K562 (cell line): ENCODE data around the gene DPAGT1. TPM values are rescaled to one million over a fixed set of nuclear protein-coding genes. Genes with fewer than 3 reads are reported as not detected.

Experiments
- BHLHE40 ChIP-seq: IDR thresholded peaks from 2 replicates; pipeline ENCODE4 v1.6.1; 2011; ENCODE audit warnings: low read length, improper control_type of control experiment
- HCFC1 ChIP-seq: IDR thresholded peaks from 2 replicates; pipeline ENCODE4 v1.6.1; 2012; ENCODE audit warnings: low read depth, low read length, improper control_type of control experiment
- HMGN3 ChIP-seq: IDR thresholded peaks from 2 replicates; pipeline ENCODE4 v1.6.1; 2011; ENCODE audit warnings: borderline replicate concordance, low read depth, mild to moderate bottlenecking, mixed read lengths, low read length; ENCODE audit not compliant: insufficient read length; ENCODE audit errors: extremely low read depth
- JUND ChIP-seq, 2 experiments: IDR thresholded peaks; 2 replicates in 1 of 2; 3 replicates in 1 of 2; pipeline ENCODE4 v1.6.1; 2011; ENCODE audit warnings: borderline replicate concordance in 2 of 2, low read depth in 2 of 2, low read length in 2 of 2, improper control_type of control experiment in 1 of 2, missing biosample characterization in 1 of 2, missing genetic modification characterization in 1 of 2, missing genetic modification reagents in 1 of 2
- KLF13 ChIP-seq: fragments of 450-650 bp; IDR thresholded peaks from 2 replicates; pipeline ENCODE4 v1.6.1; 2016; ENCODE audit warnings: missing genetic modification characterization, low read depth, mild to moderate bottlenecking, missing compliant biosample characterization, moderate library complexity, borderline replicate concordance
- NFE2 ChIP-seq: IDR thresholded peaks from 2 replicates; pipeline ENCODE4 v1.6.1; 2014; ENCODE audit warnings: antibody characterized with exemption, low read depth
- NFE2L1 ChIP-seq: fragments of 450-650 bp; IDR thresholded peaks from 2 replicates; pipeline ENCODE4 v1.6.1; 2016; ENCODE audit warnings: missing genetic modification characterization, low read depth, mild to moderate bottlenecking, missing compliant biosample characterization, moderate library complexity, borderline replicate concordance
- POLR3G ChIP-seq: IDR thresholded peaks from 2 replicates; pipeline ENCODE4 v1.6.1; 2011; ENCODE audit not compliant: insufficient read length, insufficient replicate concordance; ENCODE audit errors: extremely low read depth
- SRSF1 ChIP-seq: fragments of 200-400 bp; formaldehyde crosslinking; IDR thresholded peaks from 2 replicates; pipeline ENCODE4 v1.6.1; 2017; ENCODE audit warnings: mild to moderate bottlenecking, low read depth, low read length, moderate library complexity
- TAF9B ChIP-seq: fragments of 450-650 bp; IDR thresholded peaks from 2 replicates; pipeline ENCODE4 v1.6.1; 2018; ENCODE audit warnings: mild to moderate bottlenecking; ENCODE audit not compliant: partially characterized antibody
- TEAD1 ChIP-seq, 2 experiments: fragments of 450-650 bp in 1 of 2; sonication (generic) in 1 of 2; formaldehyde crosslinking; IDR thresholded peaks; 2 replicates each; pipeline versions ENCODE4 v1.4.0 to v1.8.0; 2020 to 2022; ENCODE audit warnings: mild to moderate bottlenecking in 2 of 2, missing genetic modification reagents in 1 of 2
- TRIM28 ChIP-seq: fragments of 450-650 bp; IDR thresholded peaks from 2 replicates; pipeline ENCODE4 v1.6.1; 2017
- ZBTB7A ChIP-seq: IDR thresholded peaks from 2 replicates; pipeline ENCODE4 v1.6.1; 2011; ENCODE audit warnings: low read depth, mild to moderate bottlenecking, low read length, moderate library complexity, borderline replicate concordance; ENCODE audit not compliant: control insufficient read depth
- ZFP36 ChIP-seq: fragments of 150-350 bp; IDR thresholded peaks from 2 replicates; pipeline ENCODE4 v1.6.1; 2018; ENCODE audit warnings: low read length, low read depth; ENCODE audit not compliant: partially characterized antibody
- ZNF124 ChIP-seq: sonication (generic); formaldehyde crosslinking; IDR thresholded peaks from 2 replicates; pipeline ENCODE4 v1.8.1; 2022; ENCODE audit warnings: missing genetic modification reagents
- ZNF165 ChIP-seq: fragments of 250-450 bp; sonication (Bioruptor Pico); IDR thresholded peaks from 2 replicates; pipeline ENCODE4 v1.4.0; 2020; ENCODE audit warnings: borderline replicate concordance
- ZNF232 ChIP-seq: sonication (generic); formaldehyde crosslinking; IDR thresholded peaks from 2 replicates; pipeline ENCODE4 v1.8.0; 2022; ENCODE audit warnings: mild to moderate bottlenecking, missing genetic modification reagents
- polyA plus RNA-seq, 8 experiments: library from polyadenylated mRNA; depleted of rRNA in 4 of 8; stranded (reverse) in 5 of 8; unstranded in 3 of 8; fragments of >200 nt; fragmentation: Nextera tagmentation in 2 of 8; fragmentation: Illumina TruSeq in 1 of 8; extraction: Ambion mirVana in 2 of 8; extraction: Trizol in 1 of 8; gene quantifications; 2 replicates each; pipeline versions ENCODE4 v1.2.1 to v1.2.3, GENCODE V29; 2011 to 2014; ENCODE audit warnings: inconsistent platforms in 1 of 8, missing spikeins in 1 of 8
- total RNA-seq, 7 experiments: library from RNA; depleted of rRNA in 6 of 7; stranded (reverse); fragments of >200 nt in 6 of 7; fragmentation: Illumina TruSeq in 2 of 7; extraction: Trizol in 2 of 7; gene quantifications; 2 replicates each; pipeline versions ENCODE4 v1.2.1 to v1.2.3, GENCODE V29; 2011 to 2021; ENCODE audit warnings: low replicate concordance in 1 of 7
- TF ChIP-seq, protein P1 (sequence below): sonication (generic); formaldehyde crosslinking; IDR thresholded peaks from 2 replicates; pipeline ENCODE4 v1.8.0; 2022; ENCODE audit warnings: mild to moderate bottlenecking, missing genetic modification reagents
- TF ChIP-seq, protein P2 (sequence below): sonication (generic); formaldehyde crosslinking; IDR thresholded peaks from 2 replicates; pipeline ENCODE4 v1.8.1; 2023; ENCODE audit warnings: mild to moderate bottlenecking, missing genetic modification reagents
- TF ChIP-seq, protein P3 (sequence below): IDR thresholded peaks from 2 replicates; pipeline ENCODE4 v1.6.1; 2014; ENCODE audit warnings: antibody characterized with exemption

The DPAGT1 gene
- total and polyA plus RNA-seq, 9 of the 15 experiments (the other 6 are each of a cell fraction or from before 2014, with no cell fraction given), result 29.9 to 135 (median 85.0) TPM

DNA sequence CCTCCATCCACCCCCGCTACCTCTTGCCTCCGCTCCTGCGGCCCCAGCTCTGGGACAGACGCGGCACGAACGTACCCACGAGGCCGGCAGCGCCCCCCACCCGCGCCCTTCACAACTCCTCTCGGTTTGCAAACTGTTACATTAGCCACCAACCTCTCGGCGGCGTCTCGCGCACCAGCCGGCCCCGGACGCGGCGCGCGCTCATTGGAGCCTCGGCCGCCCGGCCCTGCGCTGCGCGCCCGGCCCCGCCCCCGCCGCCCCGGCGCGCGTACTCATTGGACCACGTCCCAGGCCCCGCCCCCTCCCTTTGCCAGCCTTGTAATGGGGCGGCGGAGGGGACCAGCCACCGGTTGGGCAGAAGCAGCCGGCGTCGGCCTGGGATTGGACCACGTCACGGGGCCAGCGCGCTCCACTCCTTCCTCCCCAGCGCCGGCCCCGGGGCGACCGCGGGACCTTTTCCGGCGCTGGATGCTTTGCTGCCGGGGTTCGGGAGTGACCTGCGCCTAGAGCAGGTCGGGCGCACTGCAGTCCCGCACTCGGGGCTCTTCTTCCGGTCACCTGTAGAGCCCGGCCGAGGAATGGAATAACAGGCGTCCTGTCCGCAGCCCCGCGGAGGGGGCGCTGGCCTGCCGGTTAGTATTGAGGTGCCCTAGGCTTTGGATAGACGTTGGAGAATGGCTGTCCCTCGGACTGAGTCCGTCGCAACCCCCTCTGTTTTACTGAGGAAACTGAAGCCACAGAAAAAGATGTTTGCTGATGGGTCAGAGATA is 44.5 kb downstream of the DPAGT1 start, which contains the start of gene HYOU1 (continued):
- TF ChIP-seq, protein P1, sequence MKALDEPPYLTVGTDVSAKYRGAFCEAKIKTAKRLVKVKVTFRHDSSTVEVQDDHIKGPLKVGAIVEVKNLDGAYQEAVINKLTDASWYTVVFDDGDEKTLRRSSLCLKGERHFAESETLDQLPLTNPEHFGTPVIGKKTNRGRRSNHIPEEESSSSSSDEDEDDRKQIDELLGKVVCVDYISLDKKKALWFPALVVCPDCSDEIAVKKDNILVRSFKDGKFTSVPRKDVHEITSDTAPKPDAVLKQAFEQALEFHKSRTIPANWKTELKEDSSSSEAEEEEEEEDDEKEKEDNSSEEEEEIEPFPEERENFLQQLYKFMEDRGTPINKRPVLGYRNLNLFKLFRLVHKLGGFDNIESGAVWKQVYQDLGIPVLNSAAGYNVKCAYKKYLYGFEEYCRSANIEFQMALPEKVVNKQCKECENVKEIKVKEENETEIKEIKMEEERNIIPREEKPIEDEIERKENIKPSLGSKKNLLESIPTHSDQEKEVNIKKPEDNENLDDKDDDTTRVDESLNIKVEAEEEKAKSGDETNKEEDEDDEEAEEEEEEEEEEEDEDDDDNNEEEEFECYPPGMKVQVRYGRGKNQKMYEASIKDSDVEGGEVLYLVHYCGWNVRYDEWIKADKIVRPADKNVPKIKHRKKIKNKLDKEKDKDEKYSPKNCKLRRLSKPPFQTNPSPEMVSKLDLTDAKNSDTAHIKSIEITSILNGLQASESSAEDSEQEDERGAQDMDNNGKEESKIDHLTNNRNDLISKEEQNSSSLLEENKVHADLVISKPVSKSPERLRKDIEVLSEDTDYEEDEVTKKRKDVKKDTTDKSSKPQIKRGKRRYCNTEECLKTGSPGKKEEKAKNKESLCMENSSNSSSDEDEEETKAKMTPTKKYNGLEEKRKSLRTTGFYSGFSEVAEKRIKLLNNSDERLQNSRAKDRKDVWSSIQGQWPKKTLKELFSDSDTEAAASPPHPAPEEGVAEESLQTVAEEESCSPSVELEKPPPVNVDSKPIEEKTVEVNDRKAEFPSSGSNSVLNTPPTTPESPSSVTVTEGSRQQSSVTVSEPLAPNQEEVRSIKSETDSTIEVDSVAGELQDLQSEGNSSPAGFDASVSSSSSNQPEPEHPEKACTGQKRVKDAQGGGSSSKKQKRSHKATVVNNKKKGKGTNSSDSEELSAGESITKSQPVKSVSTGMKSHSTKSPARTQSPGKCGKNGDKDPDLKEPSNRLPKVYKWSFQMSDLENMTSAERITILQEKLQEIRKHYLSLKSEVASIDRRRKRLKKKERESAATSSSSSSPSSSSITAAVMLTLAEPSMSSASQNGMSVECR (CRISPR knock-in tag), result peak; percentile 14; the same call in 1 of the 2 replicates
- TF ChIP-seq ZFP36 (peak; percentile 78), ZNF124 (CRISPR knock-in tag) (no peak), KLF13 (no peak), ZBTB7A (no peak; the same call in 1 of the 2 replicates), ZNF165 (CRISPR knock-in tag) (no peak), NFE2L1 (tag) (no peak), JUND (IDR thresholded peaks at IDR 0.05; ENCODE audit: borderline replicate concordance, low read depth, low read length) (no peak; the same call in 1 of the 2 replicates), JUND (tag; IDR thresholded peaks at IDR 0.05; ENCODE audit: borderline replicate concordance, low read depth, low read length) (no peak), HMGN3 (peak; percentile 72), TRIM28 (no peak), HCFC1 (peak; percentile 60; the same call in 1 of the 2 replicates), POLR3G (no peak), SRSF1 (no peak), NFE2 (no peak), ZNF232 (no peak), TAF9B (peak; percentile 25), TEAD1 (CRISPR knock-in tag; IDR thresholded peaks at IDR 0.05) (no peak; a peak in 1 of 4 replicates), BHLHE40 (peak; percentile 31; the same call in 1 of the 2 replicates)
- TF ChIP-seq, protein P2, sequence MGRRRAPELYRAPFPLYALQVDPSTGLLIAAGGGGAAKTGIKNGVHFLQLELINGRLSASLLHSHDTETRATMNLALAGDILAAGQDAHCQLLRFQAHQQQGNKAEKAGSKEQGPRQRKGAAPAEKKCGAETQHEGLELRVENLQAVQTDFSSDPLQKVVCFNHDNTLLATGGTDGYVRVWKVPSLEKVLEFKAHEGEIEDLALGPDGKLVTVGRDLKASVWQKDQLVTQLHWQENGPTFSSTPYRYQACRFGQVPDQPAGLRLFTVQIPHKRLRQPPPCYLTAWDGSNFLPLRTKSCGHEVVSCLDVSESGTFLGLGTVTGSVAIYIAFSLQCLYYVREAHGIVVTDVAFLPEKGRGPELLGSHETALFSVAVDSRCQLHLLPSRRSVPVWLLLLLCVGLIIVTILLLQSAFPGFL (CRISPR knock-in tag), result peak; percentile 79; the same call in 1 of the 2 replicates
- TF ChIP-seq, protein P3, sequence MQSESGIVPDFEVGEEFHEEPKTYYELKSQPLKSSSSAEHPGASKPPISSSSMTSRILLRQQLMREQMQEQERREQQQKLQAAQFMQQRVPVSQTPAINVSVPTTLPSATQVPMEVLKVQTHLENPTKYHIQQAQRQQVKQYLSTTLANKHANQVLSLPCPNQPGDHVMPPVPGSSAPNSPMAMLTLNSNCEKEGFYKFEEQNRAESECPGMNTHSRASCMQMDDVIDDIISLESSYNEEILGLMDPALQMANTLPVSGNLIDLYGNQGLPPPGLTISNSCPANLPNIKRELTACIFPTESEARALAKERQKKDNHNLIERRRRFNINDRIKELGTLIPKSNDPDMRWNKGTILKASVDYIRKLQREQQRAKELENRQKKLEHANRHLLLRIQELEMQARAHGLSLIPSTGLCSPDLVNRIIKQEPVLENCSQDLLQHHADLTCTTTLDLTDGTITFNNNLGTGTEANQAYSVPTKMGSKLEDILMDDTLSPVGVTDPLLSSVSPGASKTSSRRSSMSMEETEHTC, result no peak
